HTERT RPE-1 (cell line): ENCODE data around the gene WDR77.

Experiments
- in situ Hi-C: fragments of 300-500 bp; cut with MboI; formaldehyde crosslinking; loops from 4 replicates; pipeline ENCODE4 v1.14.3; 2020; ENCODE audit warnings: low sequenced_read_pairs

WDR77 gene

DNA sequence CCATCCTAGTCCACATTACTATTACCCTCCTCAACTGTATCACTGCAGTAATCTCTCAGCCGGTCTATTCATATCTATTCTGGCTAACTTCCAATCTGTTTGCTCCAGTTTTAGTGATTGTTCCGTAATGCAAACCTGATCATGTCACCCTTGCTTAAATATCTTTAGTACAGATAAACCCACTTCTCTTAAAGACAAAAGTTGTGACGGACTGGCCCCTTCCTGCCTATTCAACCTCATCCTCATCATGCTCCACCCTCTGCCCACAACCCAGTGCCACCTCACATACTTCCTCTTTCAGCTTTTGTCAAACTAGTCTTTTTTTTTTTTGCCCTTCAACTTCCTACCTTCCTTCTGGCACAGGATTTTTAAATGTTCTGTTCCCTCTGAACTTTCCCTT, 22.0 kb upstream of the WDR77 start:
- in situ Hi-C loops: no loop called here

DNA sequence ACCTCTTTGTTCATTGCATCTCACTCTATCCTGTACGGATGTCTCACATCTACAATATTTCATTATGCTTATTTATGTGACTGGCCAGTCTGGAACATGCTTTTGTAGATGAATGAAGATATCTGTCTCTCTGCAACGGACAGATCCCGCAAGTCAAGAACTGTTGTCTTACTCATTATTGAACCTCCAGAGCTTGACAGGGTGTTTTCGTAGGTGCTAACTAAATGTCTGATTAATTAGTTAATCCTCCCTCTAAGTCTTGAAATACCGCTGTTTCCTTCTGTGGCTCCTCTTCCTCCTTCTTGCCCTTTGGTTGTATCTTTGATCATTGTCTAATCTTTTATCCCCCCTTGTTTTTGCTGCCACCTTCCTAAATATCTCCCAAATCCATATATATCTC, 21.5 kb upstream of the WDR77 start:
- in situ Hi-C loops: no loop called here

- in situ Hi-C loops: no loop called here
Measured at GRCh38 chr1:111469539-111469938, 20.5 kb upstream of the WDR77 start.

DNA sequence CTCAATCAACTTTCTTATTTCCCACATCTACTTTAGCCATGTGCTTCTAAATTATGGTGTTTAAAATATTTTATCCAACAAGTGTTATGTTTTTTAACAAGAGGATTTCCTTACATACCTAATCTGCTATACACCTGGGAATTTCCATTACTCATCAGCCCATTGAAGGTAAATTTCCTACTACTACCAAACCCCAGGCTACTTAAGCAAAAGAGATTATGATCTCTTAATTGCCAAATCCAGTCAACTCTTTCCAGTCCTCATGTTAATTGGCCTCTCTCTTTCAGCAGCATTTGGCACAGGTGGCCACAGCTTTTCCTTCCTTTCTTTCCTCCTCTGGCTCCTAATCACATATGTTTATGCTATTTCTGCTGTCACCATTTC, 19.7 kb upstream of the WDR77 start:
- in situ Hi-C loops: no loop called here

DNA sequence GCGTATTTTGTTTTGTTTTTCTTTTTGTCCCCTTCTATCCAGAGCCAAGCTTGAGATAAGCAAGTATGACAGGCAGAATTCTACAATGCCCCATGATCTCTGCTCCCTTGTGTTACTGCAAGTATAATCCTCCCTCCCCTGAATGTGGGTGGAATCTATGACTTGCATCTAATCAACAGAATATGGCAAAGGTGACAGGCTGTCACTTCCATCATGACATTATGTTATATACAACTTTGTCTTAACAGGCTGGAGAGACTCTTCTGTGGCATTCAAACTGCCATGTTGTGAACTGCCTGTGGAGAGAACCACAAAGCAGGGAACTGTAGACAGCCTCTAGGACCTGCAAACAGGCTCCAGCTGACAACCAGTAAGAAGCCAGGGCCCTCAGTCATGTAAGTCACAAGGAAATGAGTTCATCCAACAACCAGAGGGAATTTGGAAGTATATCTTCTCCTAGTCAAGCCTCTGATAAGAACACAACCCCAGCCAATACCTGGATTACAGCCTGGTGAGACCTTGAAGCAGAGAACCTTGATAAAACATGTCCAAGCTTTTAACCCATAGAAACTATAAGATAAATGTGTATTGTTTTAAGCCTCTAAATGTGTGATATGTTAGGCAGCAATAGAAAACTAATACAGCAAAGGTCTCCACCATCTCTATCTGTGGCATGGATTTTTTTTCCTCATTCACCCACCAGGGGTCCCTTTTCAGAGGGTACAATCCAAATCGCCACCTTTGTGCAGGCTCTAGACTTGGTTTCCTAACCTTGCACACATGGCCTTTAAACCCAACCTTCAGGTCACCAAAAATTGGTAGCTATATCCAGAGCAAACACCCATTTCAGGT, 19.0 kb upstream of the WDR77 start:
- in situ Hi-C loops: no loop called here

- in situ Hi-C loops: no loop called here
Measured at GRCh38 chr1:111466480-111466879, 17.4 kb upstream of the WDR77 start.

GRCh38 chr1:111465754-111466153, 16.7 kb upstream of the WDR77 start:
- in situ Hi-C loops: no loop called here

DNA sequence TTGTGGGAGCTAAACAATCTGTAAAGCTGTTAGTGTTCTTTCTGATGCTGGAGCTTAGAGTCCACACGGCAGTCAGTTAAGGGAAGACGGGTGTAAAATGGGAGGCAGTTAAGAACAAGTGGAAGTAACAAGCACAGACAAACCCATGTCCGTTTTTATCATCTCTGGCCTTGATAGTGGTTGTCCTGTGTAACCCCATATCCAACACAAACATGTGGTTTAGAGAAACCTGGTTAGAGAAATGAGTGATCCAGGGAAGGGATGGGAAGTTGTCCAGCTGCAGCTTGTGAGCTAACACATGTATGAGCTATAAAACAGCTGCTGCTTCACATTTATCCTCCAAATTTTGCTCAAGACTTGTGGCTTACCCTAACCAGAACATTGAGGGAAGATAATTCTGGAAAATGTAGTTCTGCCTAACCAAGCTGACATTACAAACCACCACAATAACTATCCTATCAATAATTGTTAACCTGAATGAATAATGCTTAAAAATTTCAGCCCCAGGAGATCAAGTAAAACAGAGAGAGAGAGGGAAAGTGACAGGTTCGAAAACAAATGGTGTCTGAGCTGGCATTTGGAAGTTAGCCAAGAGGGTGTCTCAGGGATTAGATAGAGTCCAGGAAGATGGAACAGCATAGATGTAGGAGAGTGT, 14.1 kb upstream of the WDR77 start:
- in situ Hi-C loops: no loop called here

DNA sequence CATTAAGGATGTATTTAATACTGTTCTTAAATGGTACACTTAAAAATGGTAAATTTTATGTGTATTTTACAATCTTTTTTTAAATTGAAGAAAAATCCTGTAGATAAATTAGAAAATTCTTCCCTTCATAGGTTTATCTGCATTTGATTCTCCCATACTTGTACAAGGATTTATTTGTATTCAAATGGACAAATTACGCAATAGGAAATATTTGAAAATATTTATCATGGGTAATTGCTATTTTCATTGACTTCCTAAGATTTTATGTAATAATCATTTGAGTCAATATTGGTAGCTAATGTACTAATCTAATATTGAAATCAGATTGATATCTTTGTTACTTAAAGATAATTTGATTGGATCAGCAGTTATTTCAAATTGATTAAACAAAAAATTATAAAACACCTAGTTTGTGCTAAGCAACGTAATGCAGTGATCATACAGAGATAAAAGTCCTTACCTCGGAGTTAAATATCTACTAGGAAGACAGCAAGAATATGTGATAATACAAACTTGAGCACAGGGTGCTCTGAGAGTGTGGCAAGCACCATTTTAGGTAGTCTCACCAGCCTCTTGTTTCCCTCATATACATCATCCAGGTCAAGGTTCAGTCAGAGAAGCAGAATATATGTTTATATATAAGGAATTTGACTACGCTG, 13.4 kb upstream of the WDR77 start:
- in situ Hi-C loops: no loop called here

GRCh38 chr1:111461765-111462164, 12.7 kb upstream of the WDR77 start:
- in situ Hi-C loops: no loop called here

- in situ Hi-C loops: no loop called here
Measured at GRCh38 chr1:111455642-111456031, 6.6 kb upstream of the WDR77 start.

DNA sequence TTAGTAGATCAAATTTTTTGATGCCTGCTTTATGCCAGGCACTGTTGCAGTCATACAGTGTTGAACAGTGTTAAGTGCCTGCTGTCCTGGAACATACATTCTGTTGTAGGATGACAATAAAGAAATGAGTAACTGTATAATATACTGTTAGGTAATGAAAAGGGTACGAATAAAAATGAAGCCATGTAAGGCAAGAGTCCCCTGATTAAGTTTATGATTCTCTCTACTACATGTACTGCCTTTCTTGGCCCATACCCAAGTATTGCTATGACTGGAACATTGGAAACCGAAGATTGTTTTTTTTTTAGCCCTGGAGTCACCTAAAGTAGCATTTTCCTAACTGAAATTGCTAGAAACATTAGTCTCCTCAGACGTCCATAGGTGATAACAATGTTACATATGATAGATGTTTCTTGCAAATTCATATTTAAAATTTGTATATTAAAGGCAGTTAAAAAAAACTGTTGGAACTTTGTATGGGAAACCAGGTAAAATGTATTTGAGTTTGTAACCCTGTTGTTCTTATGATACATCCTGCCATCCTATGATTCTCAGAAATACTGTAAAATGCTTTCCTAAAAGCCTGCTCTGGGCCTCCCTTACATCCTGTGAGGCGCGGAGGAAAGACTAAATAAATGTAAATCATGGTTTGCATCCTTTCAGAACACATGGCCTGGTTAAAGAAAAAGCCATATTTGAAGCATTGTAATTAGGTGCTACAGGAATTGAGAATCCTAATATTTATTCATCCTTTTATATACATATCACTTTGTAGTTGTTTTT, 6.0 kb upstream of the WDR77 start:
- in situ Hi-C loops: no loop called here

GRCh38 chr1:111453706-111454105, 4.7 kb upstream of the WDR77 start:
- in situ Hi-C loops: no loop called here

- in situ Hi-C loops: no loop called here
Measured at GRCh38 chr1:111452581-111452980, 3.5 kb upstream of the WDR77 start.

DNA sequence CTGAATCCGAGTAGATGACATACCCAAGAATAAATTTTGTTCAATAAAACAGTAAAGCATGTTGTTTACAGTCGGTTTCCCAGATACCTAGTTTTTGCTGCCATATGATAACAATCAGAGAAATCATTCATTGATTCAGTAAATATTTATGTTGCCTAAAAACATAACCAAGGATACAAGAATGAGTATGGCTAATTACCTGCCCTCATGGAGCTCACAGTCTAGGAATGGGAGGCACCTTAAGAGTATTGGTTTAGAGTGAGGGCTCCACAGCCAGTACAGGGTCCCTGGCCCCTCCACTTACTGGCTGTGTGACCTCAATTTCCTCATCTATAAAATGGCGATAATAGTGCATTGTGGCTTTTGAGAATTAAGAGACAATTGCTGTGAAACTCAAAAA, 1.1 kb upstream of the WDR77 start:
- in situ Hi-C loops: no loop called here

- in situ Hi-C loops: no loop called here
Measured at GRCh38 chr1:111449703-111450017, 604 bp upstream of the WDR77 start.

DNA sequence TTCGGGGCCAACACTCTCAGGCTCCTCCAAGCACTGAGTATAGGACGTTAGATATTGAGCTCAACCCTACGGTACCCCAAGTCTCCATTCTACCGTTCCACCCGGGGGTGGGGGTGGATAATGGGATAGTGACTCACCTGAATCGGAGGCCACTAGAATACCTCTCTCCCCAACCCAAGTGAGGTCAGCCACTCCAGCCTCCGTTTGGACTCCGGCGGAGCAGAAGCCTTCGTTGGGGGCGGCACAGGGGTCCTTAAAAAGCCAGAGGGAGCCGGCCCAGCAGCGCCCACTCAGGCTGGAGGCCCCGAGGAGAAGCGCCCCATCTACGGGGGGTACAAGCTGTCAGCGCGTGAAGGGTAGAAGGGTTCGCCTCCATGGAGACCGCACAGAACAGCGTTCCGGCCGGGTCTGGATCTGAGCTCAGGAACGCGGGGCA, 556 bp downstream of the WDR77 start:
- in situ Hi-C loops: no loop called here

DNA sequence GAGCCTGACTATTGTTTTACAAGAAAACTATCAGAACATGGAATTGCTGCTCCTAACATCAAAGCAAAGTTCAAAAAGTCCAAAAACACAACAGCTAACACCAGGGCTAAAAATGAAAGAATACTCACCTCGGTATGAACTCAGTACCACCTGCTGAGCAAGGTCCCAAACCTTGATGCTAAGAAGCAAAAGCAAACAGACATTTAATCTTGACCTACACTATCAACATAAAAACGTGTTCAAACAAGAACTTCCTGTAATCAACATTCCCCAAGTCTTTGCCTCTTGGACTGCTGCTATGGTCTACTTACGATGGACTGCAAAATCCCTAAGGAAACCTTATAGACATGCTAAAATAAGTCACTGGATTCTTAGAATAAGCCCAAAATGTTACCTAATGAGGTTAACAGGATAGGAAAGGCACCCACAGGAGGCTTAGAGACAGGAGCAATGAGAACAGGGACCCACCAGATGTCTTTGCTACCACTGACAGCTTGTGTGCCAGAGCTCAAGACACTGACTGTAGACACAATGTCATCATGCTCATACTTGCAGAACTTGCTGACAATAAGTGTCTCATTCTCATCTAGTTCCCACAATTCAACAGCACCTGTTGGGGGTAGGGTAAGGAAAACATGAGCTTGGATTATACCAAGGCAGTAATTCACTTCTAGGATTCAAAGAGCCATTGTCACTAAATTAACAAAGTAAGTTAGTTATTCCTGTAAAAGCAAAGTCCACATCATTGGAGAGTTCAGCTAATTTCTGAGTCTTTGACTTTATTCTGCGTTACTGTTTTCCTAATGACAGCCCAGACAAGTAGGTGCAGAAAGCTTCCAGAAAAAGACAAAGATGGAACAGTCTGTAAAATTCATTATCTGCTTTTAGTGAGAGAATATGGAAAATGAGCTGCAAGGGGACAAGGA, 1.8 kb downstream of the WDR77 start:
- in situ Hi-C loops: no loop called here

DNA sequence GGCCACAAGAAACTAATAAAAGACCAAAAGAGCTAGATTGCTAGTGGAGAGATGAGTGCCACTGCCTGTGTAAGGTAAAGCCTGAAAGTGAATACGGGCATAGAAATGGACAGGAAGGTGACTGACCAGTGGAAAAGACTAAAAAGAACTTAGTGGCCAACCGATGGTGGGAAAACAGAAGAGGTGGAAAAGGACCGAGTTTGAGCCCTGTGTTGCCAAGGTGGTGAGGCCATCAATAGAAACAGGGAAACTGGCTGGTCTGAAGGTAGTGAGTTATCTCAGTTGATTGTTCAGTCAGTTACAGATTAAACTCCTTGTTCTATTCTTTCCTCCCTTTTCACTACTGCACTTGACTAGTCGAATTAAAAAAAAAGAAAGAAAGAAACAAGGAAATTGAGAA, 2.5 kb downstream of the WDR77 start:
- in situ Hi-C loops: no loop called here

- in situ Hi-C loops: no loop called here
Measured at GRCh38 chr1:111444031-111444430, 5.0 kb downstream of the WDR77 start.
